Measurements from ENCODE around the gene AATK.

AATK gene

GRCh38 chr17:81106716-81107115 is 59.3 kb downstream of the AATK start:
- no peak for TF ChIP-seq CTCF (IDR thresholded peaks at IDR 0.05; ENCODE audit: extremely low read depth, missing control alignments)
- no peak for DNase-seq (ENCODE audit: low spot score)

- no peak for DNase-seq (ENCODE audit: low spot score)
Measured at GRCh38 chr17:81103379-81103778, 62.6 kb downstream of the AATK start.

GRCh38 chr17:81102869-81103268 is 63.2 kb downstream of the AATK start:
- TF ChIP-seq CTCF (IDR thresholded peaks at IDR 0.05; ENCODE audit: extremely low read depth, missing control alignments) = no peak
- no peak for DNase-seq (ENCODE audit: low spot score)

More at GRCh38 chr17:81103379-81103778, 62.6 kb downstream of the AATK start:
- TF ChIP-seq CTCF (IDR thresholded peaks at IDR 0.05; ENCODE audit: extremely low read depth, missing control alignments) = no peak

DNA sequence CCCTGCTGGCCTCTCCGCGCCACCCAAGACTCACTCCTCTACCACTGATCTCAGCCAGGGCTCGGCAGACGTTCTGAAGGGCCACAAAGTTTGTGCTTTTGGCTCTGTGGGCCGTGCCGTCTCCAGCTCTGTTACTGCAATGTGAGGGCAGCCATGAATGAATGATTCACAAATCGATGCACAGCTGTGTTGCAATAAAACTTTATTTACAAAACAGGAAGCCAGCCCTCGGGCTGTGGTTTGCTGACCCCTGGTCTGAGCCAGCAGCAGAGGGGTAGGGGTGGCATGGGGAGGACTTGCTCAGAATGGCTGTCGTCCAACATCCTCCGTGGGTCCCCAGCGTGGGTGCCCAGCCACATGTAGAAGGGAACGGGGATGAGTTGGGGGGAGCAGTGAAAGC is 63.7 kb downstream of the AATK start:
- no peak for TF ChIP-seq CTCF (IDR thresholded peaks at IDR 0.05; ENCODE audit: extremely low read depth, missing control alignments)
- no peak for DNase-seq (ENCODE audit: low spot score)

DNA sequence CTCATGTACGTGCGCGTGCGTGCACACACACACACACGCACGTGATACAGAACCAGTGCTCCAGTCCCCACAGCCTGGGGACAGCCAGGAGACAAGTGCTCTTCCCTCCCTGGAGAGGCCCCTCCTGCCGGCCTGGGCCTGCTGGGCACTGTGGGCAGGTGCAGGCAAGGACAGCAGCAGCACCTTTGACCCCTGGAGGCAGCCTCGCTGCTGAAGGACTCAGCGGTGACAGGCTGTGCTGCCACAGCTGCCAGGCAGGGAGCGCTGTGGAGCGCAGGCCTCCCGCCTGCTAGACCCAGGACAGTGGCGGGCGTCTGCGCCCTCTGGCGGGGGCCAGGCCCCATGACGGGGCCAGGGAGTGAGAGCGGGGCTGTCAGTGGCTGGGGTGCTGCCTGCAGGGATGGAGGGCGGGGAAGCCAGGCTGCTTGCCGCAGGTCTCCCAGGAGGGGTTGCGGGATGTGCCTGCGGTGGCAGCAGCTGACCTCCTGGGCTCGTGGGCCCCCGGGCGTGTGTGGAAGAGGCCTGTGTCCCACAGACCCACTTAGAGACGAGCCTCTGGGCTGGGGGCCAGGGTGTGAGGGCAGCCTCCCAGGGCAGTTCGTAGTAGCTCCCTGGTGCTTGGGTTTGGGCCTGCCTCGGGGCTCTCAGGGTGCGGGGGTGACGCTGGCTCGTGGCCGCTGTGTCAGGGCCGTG is 64.3 kb downstream of the AATK start:
- peak; percentile 100 for TF ChIP-seq CTCF (IDR thresholded peaks at IDR 0.05; ENCODE audit: extremely low read depth, missing control alignments)
- DNase-seq (ENCODE audit: low spot score) = peak; percentile 100

GRCh38 chr17:81100668-81101067 is 65.4 kb downstream of the AATK start:
- no peak for TF ChIP-seq CTCF (IDR thresholded peaks at IDR 0.05; ENCODE audit: extremely low read depth, missing control alignments)
- no peak for DNase-seq (ENCODE audit: low spot score)

DNA sequence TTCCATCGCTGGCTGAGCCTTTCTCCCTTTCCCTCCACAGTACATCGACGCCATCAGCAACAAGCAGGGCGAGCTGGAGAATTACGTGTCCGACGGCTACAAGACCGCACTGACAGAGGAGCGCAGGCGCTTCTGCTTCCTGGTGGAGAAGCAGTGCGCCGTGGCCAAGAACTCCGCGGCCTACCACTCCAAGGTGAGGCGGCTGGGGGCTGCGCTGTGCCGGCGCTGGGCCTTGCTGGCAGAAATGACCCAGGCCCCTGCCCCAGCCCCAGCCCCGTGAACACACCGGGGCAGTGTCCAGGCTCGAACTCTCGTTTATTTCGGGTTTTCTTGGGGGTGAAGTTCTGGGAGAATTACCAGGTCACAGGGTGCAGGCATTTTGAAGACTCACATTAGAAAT is 66.1 kb downstream of the AATK start:
- TF ChIP-seq CTCF (IDR thresholded peaks at IDR 0.05; ENCODE audit: extremely low read depth, missing control alignments) = no peak
- DNase-seq (ENCODE audit: low spot score) = no peak

Data from GM20000 (cell line).